HepG2 (cell line): ENCODE measurements around the gene ERRFI1. TPM values are rescaled to one million over a fixed set of nuclear protein-coding genes. Genes with fewer than 3 reads are reported as not detected.

Experiments
- AFF4 ChIP-seq: sonication (generic); formaldehyde crosslinking; IDR thresholded peaks from 2 replicates; pipeline ENCODE4 v1.4.0; 2020; ENCODE audit warnings: missing genetic modification reagents
- AHR ChIP-seq: IDR thresholded peaks from 2 replicates; pipeline ENCODE4 v1.6.1; 2018; ENCODE audit warnings: missing genetic modification reagents, missing compliant biosample characterization
- DBP ChIP-seq: sonication (generic); formaldehyde crosslinking; IDR thresholded peaks from 2 replicates; pipeline ENCODE4 v1.4.0; 2020; ENCODE audit warnings: missing genetic modification reagents; ENCODE audit errors: not compliant biosample characterization
- GMEB1 ChIP-seq: sonication (generic); formaldehyde crosslinking; IDR thresholded peaks from 2 replicates; pipeline ENCODE4 v1.5.1; 2020; ENCODE audit warnings: missing genetic modification reagents, mild to moderate bottlenecking, borderline replicate concordance
- ISX ChIP-seq: sonication (generic); formaldehyde crosslinking; conservative IDR thresholded peaks from 2 replicates; pipeline ENCODE4 v1.5.0; 2020; ENCODE audit warnings: missing genetic modification reagents
- NRL ChIP-seq: sonication (generic); formaldehyde crosslinking; IDR thresholded peaks from 2 replicates; pipeline ENCODE4 v1.5.0; 2020; ENCODE audit warnings: missing genetic modification reagents, mild to moderate bottlenecking, moderate library complexity, borderline replicate concordance
- PAF1 ChIP-seq: IDR thresholded peaks from 2 replicates; pipeline ENCODE4 v1.6.1; 2016; ENCODE audit warnings: missing genetic modification reagents, missing compliant biosample characterization
- POLR2AphosphoS5 ChIP-seq: IDR thresholded peaks from 2 replicates; pipeline ENCODE4 v1.6.1; 2012; ENCODE audit warnings: low read depth, low read length
- POLR2G ChIP-seq: fragments of 200-400 bp; formaldehyde crosslinking; IDR thresholded peaks from 2 replicates; pipeline ENCODE4 v1.6.1; 2018; ENCODE audit warnings: mild to moderate bottlenecking, low read depth, low read length, moderate library complexity
- RFX3 ChIP-seq: IDR thresholded peaks from 2 replicates; pipeline ENCODE4 v1.6.1; 2016; ENCODE audit warnings: missing biosample characterization, missing genetic modification reagents
- SMAD9 ChIP-seq: sonication (generic); formaldehyde crosslinking; IDR thresholded peaks from 2 replicates; pipeline ENCODE4 v1.5.1; 2020; ENCODE audit warnings: mild to moderate bottlenecking, missing genetic modification reagents
- SP140L ChIP-seq: sonication (generic); formaldehyde crosslinking; IDR thresholded peaks from 2 replicates; pipeline ENCODE4 v1.4.0; 2020; ENCODE audit warnings: missing genetic modification reagents, borderline replicate concordance
- SSRP1 ChIP-seq: IDR thresholded peaks from 2 replicates; pipeline ENCODE4 v1.6.1; 2016; ENCODE audit warnings: control low read depth
- TFAP4 ChIP-seq: sonication (generic); IDR thresholded peaks from 2 replicates; pipeline ENCODE4 v1.6.1; 2016; ENCODE audit warnings: low read depth, borderline replicate concordance
- ZBTB8A ChIP-seq: sonication (generic); formaldehyde crosslinking; IDR thresholded peaks from 2 replicates; pipeline ENCODE4 v1.4.0; 2020; ENCODE audit warnings: mild to moderate bottlenecking, low read depth, missing genetic modification reagents, borderline replicate concordance
- ZNF143 ChIP-seq: sonication (generic); formaldehyde crosslinking; IDR thresholded peaks from 2 replicates; pipeline ENCODE4 v1.4.0; 2020; ENCODE audit warnings: missing genetic modification reagents
- ZNF18 ChIP-seq: sonication (generic); formaldehyde crosslinking; IDR thresholded peaks from 2 replicates; pipeline ENCODE4 v1.8.0; 2022; ENCODE audit warnings: mild to moderate bottlenecking, missing genetic modification reagents; ENCODE audit not compliant: insufficient replicate concordance
- ZNF607 ChIP-seq: sonication (generic); formaldehyde crosslinking; IDR thresholded peaks from 2 replicates; pipeline ENCODE4 v1.5.1; 2020; ENCODE audit warnings: missing genetic modification reagents, mild to moderate bottlenecking, borderline replicate concordance
- ZNF672 ChIP-seq: sonication (generic); formaldehyde crosslinking; IDR thresholded peaks from 2 replicates; pipeline ENCODE4 v1.8.1; 2022; ENCODE audit warnings: missing genetic modification reagents
- ZNF703 ChIP-seq: sonication (generic); formaldehyde crosslinking; IDR thresholded peaks from 2 replicates; pipeline ENCODE4 v1.5.1; 2020; ENCODE audit warnings: missing genetic modification reagents, mild to moderate bottlenecking, moderate library complexity, borderline replicate concordance
- ZNF746 ChIP-seq: sonication (generic); formaldehyde crosslinking; IDR thresholded peaks from 2 replicates; pipeline ENCODE4 v1.8.0; 2022; ENCODE audit warnings: mild to moderate bottlenecking, missing genetic modification reagents
- polyA plus RNA-seq, 8 experiments: library from polyadenylated mRNA; depleted of rRNA in 3 of 8; stranded (reverse) in 7 of 8; unstranded in 1 of 8; fragments of >200 nt; fragmentation: Illumina TruSeq in 4 of 8; extraction: Trizol in 4 of 8; gene quantifications; 2 replicates each; pipeline versions ENCODE4 v1.2.1 to v1.2.3, GENCODE V29; 2011 to 2016; ENCODE audit warnings: low read depth in 4 of 8, missing spikeins in 1 of 8, mixed read lengths in 1 of 8; ENCODE audit not compliant: insufficient read depth in 1 of 8
- total RNA-seq, 5 experiments: library from RNA; depleted of rRNA; stranded (reverse); fragments of >200 nt; fragmentation: Illumina TruSeq; extraction: Trizol; gene quantifications; 2 replicates each; pipeline ENCODE4 v1.2.3, GENCODE V29; 2016; ENCODE audit warnings: low read depth in 1 of 5

ERRFI1 gene
- total and polyA plus RNA-seq, 2 of the 13 experiments (the other 11 are each of a cell fraction or from before 2014, with no cell fraction given) = 84.4 to 753 TPM

GRCh38 chr1:8022395-8023286 lies 3.5 kb downstream of the ERRFI1 start (continued):
- TF ChIP-seq TFAP4 (no peak), ZNF18 (CRISPR knock-in tag) (peak; percentile 49), SSRP1 (CRISPR knock-in tag) (peak; percentile 78), ZNF607 (no peak), AFF4 (CRISPR knock-in tag) (no peak; the same call in 1 of the 2 replicates), ZNF703 (CRISPR knock-in tag) (no peak), SMAD9 (CRISPR knock-in tag) (no peak), SP140L (CRISPR knock-in tag) (no peak), PAF1 (CRISPR knock-in tag) (peak; percentile 28; the same call in 1 of the 2 replicates), RFX3 (CRISPR knock-in tag) (no peak), ZNF143 (CRISPR knock-in tag) (no peak), POLR2AphosphoS5 (peak; percentile 46), GMEB1 (CRISPR knock-in tag) (no peak), AHR (no peak), NRL (CRISPR knock-in tag) (no peak), DBP (CRISPR knock-in tag) (no peak), POLR2G (peak; percentile 50), ZBTB8A (CRISPR knock-in tag) (no peak), ZNF672 (no peak), ISX (CRISPR knock-in tag) (no peak), ZNF746 (no peak)
